SH-SY5Y (cell line): Measurements from ENCODE around the gene FLRT1.

Experiments used
- GATA2 ChIP-seq: IDR thresholded peaks from 2 replicates; pipeline ENCODE4 v1.6.1; 2011; ENCODE audit warnings: mild to moderate bottlenecking, low read depth, low read length
- GATA3 ChIP-seq: IDR thresholded peaks from 2 replicates; pipeline ENCODE4 v1.6.1; 2011; ENCODE audit warnings: low read depth, mild to moderate bottlenecking, low read length, moderate library complexity

GRCh38 chr11:63997801-63998337 lies 37.9 kb upstream of the FLRT1 start:
- no peak for TF ChIP-seq GATA2
- TF ChIP-seq GATA3: no peak
